GM18951 (cell line): Measurements from ENCODE around the gene CD22.

ENCODE experiments used
- POLR2A ChIP-seq: IDR thresholded peaks from 4 replicates; pipeline ENCODE4 v1.6.1; 2011; ENCODE audit warnings: mild to moderate bottlenecking; ENCODE audit not compliant: insufficient read length, insufficient read depth; ENCODE audit errors: extremely low read depth
- in situ Hi-C: fragments of 300-500 bp; cut with MboI; formaldehyde crosslinking; loops from one replicate; pipeline ENCODE4 v1.12.0; 2022; ENCODE audit warnings: low sequenced_read_pairs, mixed read lengths, inconsistent platforms; ENCODE audit not compliant: unreplicated experiment

Gene CD22

DNA sequence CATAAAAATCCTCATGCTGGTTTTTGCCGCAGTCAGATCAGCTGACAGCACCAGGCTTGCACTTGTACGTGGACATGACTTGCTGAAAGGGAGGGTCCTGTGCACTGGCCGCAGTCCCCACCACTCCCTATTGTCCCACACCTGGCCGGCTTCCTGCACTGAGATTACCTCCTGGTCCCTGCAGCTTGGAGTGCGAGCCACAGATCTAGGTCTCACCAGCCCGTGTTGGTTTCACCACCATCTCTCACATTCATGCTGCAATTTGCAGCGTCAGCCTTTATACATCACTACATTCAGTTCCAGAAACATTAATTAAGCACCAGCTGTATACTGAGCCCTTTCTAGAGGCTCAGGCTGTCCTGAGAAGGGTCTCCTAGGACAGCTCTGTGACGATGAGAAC lies 15.0 kb upstream of the CD22 start:
- in situ Hi-C loops = no loop called here
- TF ChIP-seq POLR2A = no peak

DNA sequence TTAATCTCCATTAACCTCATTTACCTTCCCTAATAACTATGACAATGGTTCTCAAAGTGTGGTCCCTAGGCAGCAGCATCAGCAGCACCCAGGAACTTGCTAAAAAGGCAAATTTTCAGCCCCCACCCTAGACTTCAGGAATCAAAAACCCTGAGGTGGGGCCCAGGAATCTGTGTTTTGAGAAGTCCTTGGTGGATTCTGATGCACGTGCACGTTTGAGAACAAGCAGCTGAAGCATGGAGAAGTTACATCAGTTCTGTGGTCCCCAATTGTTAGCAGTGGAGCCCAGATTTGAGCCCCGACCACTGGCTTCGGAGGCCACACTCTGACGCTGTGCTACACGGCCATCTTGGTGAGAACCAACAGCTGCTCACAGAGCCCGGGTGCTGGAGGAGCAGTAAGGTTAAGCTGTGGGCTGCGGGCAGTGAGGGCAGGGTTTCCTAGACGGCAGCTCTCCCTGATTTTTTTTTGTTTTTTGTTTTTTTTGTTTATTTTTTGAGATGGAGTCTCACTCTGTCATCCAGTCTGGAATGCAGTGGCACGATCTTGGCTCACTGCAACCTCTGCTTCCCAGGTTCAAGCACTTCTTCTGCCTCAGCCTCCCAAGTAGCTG lies 14.0 kb upstream of the CD22 start:
- in situ Hi-C loops = no loop called here
- TF ChIP-seq POLR2A = no peak

DNA sequence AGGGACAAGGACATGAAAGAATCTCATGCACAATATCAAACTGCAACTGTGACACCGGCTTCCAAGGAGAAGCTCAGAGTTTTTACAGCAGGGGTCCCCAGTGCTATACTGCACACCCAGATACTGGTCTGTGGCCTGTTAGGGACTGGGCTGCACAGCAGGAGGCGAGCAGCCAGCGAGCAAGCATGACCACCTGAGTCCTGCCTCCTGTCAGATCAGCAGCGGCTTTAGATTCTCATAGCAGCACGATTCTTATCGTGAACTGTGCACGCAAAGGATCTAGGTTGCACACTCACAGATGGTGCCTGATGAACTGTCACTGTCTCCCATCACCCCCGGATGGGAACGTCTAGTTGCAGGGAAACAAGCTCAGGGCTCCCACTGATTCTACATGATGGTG lies 13.1 kb upstream of the CD22 start:
- in situ Hi-C loops = no loop called here
- TF ChIP-seq POLR2A = no peak

DNA sequence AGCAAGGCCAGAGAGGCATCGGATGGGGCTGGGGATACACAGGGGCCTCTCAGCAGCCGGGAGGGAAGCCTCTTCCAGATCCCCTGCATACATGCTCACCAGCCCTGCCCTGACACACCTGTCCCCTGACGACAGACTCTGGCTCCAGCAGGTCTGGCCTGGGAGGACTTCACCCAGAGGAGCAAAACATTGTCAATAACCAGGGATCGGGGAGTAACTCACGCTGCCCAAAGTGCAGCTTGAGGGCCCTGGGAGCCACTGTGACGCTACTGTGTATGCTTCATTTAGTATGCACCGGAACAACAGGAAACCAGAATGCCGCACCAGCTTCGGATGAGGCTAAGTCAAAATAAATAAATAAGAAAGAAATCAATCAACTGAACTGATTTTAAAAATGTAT lies 12.4 kb upstream of the CD22 start:
- in situ Hi-C loops = no loop called here
- TF ChIP-seq POLR2A = no peak

DNA sequence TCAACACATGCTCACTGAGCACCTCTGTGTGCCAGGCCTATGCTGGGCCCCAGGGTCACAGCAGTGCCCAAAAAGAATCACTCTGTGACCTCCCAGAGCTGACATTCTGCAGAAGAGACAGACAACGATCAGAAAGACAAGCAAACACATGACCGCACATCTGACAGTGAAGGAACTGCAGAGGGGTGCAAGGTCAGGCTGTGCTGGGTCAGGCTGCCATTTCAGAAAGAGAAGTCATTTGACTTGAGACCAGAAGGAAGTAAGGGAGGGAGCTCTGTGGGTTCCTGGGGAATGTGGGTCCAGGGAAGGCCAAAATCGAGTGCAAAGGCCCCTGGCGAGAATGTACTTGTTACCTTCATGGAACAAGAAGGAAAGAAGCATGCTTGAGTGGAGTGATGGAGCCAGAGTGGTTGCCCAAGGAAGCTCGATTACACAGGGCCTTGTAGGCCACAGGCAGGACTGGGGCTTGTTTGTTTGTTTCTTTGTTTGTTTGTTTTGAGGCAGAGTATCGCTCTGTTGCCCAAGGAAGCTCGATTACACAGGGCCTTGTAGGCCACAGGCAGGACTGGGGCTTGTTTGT lies 11.4 kb upstream of the CD22 start:
- TF ChIP-seq POLR2A = no peak
- in situ Hi-C loops = no loop called here

DNA sequence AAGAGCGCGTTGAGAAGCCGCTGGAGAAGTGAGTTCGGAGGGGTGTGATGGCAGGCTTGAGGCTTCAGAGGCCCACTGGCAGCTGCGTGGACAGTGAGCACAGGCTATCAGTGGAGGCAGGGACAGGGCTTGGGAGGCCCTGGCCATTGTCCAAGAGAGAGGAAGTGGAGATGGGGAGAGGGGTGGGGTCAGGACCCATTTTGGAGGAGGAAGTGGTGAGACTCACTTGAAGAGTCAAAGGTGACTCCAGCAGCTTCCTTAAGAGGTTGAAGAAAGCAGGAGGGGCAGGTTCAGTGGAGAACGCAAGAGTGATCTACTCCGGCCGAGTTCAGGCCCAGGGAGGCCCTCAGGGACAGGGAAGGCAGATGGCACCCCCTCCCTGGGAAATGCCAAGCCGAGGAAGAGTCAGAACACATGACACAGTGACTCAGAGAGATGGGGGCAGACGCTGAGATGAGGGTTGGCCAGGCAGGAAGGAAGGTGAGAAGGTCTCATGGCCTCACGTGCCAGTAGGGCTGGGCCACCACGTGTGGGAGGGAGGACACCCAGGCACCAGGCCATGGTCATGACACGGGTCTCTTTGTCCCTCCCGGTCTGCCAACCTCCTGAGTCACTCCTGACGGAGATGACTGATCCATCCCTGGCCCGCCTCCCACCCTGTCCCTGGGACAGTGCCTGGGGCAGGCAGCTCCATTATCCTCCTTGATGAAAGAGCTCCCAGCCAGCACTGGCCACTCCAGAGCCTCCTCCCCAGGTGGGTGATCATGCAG lies 10.1 kb upstream of the CD22 start:
- in situ Hi-C loops = no loop called here
- no peak for TF ChIP-seq POLR2A

DNA sequence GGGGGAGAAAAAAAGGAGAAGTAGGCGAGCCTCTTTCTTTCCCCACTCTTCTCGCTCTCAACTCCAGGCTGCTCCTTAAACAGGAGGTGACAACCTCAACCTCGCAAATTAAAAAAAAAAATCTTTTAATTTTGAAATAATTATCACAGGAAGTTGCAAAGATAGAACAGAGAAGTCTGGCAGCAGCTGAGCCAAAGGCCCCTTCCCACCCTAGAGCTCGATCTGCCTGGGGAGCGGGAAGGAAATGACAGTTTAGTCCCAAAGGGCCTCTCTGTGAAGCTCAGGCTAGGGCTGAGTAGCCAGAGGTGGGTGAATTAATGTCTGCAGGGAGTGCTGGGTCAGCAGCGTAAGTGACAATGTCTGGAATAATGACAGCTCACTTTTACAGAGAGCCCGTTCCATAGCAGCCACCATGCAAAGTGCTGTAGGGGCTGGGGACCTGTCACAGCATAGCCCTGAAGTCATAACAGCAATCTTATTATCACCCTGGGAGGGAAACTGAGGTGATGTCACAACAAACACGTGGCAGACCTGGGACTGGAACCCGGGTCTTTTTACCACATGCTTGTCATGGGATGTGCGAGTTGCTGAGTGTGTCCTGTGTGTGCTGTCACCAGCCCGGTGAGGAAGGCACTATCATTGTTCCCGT lies 8.8 kb upstream of the CD22 start:
- in situ Hi-C loops = no loop called here
- TF ChIP-seq POLR2A = no peak

DNA sequence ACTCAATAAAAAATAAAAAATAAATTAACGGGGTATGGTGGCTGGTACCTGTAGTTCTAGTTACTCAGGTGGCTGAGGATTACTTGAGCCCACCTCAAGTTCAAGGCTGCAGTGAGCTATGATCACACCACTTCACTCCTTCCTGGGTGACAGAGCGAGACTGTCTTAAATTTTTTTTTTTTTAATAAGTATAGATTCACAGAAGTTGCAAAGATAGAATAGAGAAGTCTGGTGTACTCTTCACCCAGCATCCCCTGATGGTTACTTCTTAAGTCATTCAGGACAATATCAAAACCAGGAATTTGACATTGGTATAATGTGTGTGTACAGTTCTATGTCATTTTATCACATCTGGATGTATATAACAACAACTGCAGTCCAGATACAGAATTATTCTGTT lies 7.7 kb upstream of the CD22 start:
- TF ChIP-seq POLR2A = no peak

DNA sequence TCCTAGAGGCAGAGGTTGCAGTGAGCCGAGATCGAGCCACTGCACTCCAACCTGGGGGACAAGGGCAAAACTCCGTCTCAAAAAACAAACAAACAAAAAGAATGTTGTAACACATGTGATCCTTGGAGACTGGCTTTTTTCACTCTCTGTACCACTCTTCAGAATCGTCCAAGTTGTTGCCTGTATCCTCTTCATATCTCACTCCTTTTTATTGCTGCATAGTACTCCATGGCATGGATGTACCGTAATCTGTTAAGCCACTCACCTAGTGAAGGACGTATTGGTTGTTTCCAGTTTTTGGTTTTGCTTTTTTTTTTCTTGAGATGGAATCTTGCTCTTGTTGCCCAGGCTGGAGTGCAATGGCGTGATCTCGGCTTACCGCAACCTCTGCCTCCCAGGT lies 7.0 kb upstream of the CD22 start:
- no peak for TF ChIP-seq POLR2A
- in situ Hi-C loops = no loop called here

More for the DNA sequence above, 7.7 kb upstream of the CD22 start:
- in situ Hi-C loops = no loop called here

DNA sequence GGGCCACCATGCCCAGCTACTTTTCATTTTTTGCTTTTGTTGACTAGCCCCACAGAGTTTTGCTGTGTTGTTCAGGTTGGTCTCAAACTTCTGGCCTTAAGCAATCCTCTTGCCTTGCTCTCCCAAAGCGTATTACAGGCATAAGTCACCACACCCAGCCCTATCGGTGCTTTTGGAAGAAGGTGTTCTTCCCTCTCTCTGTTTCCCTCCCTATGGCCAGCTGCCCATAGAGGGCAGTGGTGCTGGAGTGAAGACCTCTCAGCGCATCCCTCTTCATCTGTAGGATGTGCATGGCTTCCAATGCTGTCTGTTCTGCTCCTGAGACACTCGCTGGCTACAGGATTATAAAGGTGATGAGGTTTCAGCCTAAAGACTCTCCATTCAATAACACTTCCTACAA lies 1.3 kb upstream of the CD22 start:
- TF ChIP-seq POLR2A = no peak
- in situ Hi-C loops = no loop called here

DNA sequence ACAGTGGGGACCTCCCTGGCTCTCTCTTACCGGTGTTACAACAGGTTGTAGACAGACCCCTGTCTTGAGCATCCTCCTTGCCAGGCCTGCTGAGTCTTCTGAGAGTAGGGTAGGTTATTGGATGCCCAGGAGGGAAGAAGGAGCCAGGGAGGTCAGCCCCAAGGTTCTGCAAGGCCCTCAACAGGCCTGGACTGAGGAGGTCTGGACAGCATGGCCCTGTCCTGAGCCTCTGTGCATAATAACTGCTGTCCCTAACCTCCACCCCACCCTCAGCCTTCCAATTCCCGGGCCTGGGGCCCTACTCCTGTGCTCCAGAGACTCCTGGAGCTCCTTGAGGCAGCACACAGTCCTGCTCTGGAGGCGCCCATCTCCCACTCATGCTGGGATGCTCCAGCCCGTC lies 336 bp downstream of the CD22 start:
- TF ChIP-seq POLR2A = peak; percentile 19
- in situ Hi-C loops = no loop called here

DNA sequence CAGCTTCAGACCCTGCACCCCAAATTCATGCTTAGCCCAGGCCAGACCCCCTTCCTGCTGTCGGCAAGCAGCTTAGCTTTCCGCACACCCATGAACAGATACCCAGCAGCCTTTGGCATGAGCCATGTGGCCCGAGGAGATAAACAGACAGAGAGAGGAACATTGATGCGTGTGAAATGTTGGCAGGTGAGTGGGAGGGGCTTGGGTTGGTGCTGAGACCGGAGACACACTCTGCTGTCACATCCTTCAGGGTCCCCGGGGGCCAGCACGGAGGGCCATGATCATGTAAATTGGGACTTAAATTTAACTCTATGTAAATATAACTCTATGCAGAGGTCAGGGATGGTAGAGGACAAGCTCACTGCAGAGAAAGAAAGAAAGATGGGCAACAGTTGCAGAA lies 1.5 kb downstream of the CD22 start:
- peak; percentile 57 for TF ChIP-seq POLR2A
- in situ Hi-C loops = no loop called here

DNA sequence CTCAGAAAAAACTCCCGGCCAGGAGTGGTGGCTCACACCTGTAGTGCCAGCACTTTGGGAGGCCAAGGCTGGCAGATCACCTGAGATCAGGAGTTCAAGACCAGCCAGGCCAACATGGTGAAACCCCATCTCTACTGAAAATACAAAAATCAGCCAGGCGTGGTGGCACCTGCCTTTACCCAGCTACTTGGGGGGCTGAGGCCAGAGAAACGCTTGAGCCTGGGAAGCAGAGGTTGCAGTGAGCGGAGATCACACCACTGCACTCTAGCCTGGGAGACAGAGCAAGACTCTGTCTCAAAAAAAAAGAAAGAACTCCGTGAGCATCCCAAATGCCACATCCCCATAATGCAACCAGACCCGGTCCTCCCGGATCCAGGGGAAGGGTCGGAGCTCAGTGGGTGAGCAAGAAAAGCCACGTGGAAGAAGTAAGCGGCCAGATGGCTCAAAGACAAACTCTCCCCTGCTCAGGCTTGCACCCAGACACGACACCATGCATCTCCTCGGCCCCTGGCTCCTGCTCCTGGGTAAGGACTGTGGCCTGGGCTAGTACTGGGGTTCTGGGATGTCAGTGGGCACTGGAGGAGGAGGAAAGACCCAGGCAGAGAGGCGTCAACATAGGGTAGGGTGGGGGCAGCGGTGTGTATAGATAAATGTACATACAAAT lies 2.7 kb downstream of the CD22 start:
- in situ Hi-C loops = no loop called here

More for the DNA sequence above, 2.7 kb downstream of the CD22 start:
- TF ChIP-seq POLR2A = peak; percentile 19
